HFFc6 (cell line): ENCODE data around the gene HTR6. TPM values are rescaled to one million over a fixed set of nuclear protein-coding genes. Genes with fewer than 3 reads are reported as not detected.
"Not testable (repeated sequence)": the region's sequence is repeated elsewhere in the genome, so short reads cannot be mapped to it uniquely, and the experiment has no call there.

Experiments used
- DNase-seq: peaks from one replicate; pipeline ENCODE4 v3.0.0-alpha.2; 2018
- H3K27ac Mint-ChIP-seq: 2 replicates; pipeline ENCODE4 v1.8.0; 2020; ENCODE audit warnings: mild to moderate bottlenecking, mixed read lengths
- H3K27me3 Mint-ChIP-seq: 2 replicates; pipeline ENCODE4 v1.8.0; 2021; ENCODE audit warnings: mild to moderate bottlenecking, moderate library complexity, mixed read lengths; ENCODE audit not compliant: insufficient read depth
- H3K36me3 Mint-ChIP-seq: 2 replicates; pipeline ENCODE4 v1.8.0; 2021; ENCODE audit warnings: low read depth, mixed read lengths
- H3K4me1 Mint-ChIP-seq: 2 replicates; pipeline ENCODE4 v1.8.0; 2020; ENCODE audit warnings: low read depth, mixed read lengths
- H3K4me3 Mint-ChIP-seq: 2 replicates; pipeline ENCODE4 v1.8.0; 2020; ENCODE audit warnings: mild to moderate bottlenecking, moderate library complexity, mixed read lengths
- H3K9me3 Mint-ChIP-seq: 2 replicates; pipeline ENCODE4 v1.8.0; 2020; ENCODE audit warnings: mild to moderate bottlenecking, mixed read lengths
- total RNA-seq, 6 experiments: library from RNA; stranded (reverse); fragmentation: NEBNext Ultra II Directional; extraction: Animal tissue kit (Norgen Biotek cat#: 25700); gene quantifications; 2 replicates in 1 of 6; 3 replicates in 5 of 6; pipeline ENCODE4 v1.2.3, GENCODE V29; 2021
- TF ChIP-seq, protein P1 (sequence below): fragments of 200-600 bp; sonication (generic); IDR thresholded peaks from 2 replicates; pipeline ENCODE4 v1.5.0; 2021; ENCODE audit warnings: antibody characterized with exemption, mild to moderate bottlenecking

HTR6 gene
- total RNA-seq, 6 experiments from 2014 or later, result not detected

GRCh38 chr1:19633106-19633505 is 31.6 kb upstream of the HTR6 start:
- TF ChIP-seq, protein P1, sequence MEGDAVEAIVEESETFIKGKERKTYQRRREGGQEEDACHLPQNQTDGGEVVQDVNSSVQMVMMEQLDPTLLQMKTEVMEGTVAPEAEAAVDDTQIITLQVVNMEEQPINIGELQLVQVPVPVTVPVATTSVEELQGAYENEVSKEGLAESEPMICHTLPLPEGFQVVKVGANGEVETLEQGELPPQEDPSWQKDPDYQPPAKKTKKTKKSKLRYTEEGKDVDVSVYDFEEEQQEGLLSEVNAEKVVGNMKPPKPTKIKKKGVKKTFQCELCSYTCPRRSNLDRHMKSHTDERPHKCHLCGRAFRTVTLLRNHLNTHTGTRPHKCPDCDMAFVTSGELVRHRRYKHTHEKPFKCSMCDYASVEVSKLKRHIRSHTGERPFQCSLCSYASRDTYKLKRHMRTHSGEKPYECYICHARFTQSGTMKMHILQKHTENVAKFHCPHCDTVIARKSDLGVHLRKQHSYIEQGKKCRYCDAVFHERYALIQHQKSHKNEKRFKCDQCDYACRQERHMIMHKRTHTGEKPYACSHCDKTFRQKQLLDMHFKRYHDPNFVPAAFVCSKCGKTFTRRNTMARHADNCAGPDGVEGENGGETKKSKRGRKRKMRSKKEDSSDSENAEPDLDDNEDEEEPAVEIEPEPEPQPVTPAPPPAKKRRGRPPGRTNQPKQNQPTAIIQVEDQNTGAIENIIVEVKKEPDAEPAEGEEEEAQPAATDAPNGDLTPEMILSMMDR, result no peak
- H3K36me3 Mint-ChIP-seq, result no peaks in the 10 kb centered on the region; the same call in 1 of the 2 replicates
- H3K27me3 Mint-ChIP-seq, result no peaks in the 10 kb centered on the region
- DNase-seq, result no peak
- no peak overlapping the region for H3K27ac Mint-ChIP-seq
- peaks cover 6% of the 10 kb centered on the region; the same call in 1 of the 2 replicates for H3K4me1 Mint-ChIP-seq
- H3K4me3 Mint-ChIP-seq, result no peak overlapping the region
- H3K9me3 Mint-ChIP-seq, result no peaks in the 10 kb centered on the region

DNA sequence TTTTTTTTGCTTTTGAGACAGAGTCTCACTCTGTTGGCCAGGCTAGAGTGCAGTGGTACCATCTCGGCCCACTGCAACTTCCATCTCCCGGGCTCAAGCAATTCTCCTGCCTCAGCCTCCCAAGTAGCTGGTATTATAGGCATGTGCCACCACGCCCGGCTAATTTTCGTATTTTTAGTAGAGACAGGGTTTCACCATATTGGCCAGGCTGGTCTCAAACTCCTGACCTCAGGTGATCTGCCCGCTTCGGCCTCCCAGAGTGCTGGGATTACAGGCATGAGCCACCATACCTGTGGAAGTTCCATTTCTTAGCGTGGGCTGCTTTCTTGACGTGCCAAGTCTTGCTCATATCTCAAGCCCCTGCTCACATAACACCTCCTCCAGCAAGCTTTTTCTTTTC is 29.6 kb upstream of the HTR6 start:
- DNase-seq, H3K9me3 Mint-ChIP-seq, H3K27ac Mint-ChIP-seq, H3K27me3 Mint-ChIP-seq, H3K4me1 Mint-ChIP-seq, H3K4me3 Mint-ChIP-seq, H3K36me3 Mint-ChIP-seq: not testable (repeated sequence)

GRCh38 chr1:19635646-19636045 is 29.0 kb upstream of the HTR6 start:
- H3K9me3 Mint-ChIP-seq, result no peaks in the 10 kb centered on the region
- TF ChIP-seq, protein P1, result no peak
- no peak overlapping the region for H3K4me3 Mint-ChIP-seq
- H3K27ac Mint-ChIP-seq, result no peak overlapping the region
- DNase-seq, result no peak
- H3K4me1 Mint-ChIP-seq, result peaks cover 15% of the 10 kb centered on the region
- no peaks in the 10 kb centered on the region for H3K36me3 Mint-ChIP-seq
- H3K27me3 Mint-ChIP-seq, result peaks cover 1% of the 10 kb centered on the region; the same call in 1 of the 2 replicates

DNA sequence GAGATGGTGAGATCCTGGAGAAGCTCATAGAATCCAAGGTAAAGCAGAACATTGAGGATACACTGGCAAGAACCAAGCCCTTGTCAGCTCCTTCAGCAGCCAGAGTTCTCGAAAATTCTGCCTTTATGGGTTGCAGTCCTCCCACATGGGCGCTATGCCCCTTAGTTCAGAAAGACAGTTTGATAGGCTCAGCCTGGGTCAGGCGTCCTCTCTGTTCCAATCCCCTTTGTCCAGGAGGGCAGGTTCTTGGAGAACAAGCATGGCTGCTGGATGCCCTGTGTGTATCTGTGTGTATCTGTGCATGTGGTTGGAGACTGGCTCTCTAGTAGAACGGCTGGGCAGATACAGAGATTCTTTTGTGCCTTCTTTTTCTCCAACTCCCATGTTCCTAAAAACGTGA is 28.6 kb upstream of the HTR6 start:
- H3K4me1 Mint-ChIP-seq, result peaks cover 17% of the 10 kb centered on the region
- H3K4me3 Mint-ChIP-seq, result no peak overlapping the region
- no peaks in the 10 kb centered on the region for H3K36me3 Mint-ChIP-seq
- no peaks in the 10 kb centered on the region for H3K9me3 Mint-ChIP-seq
- TF ChIP-seq, protein P1, result no peak
- DNase-seq, result no peak
- H3K27me3 Mint-ChIP-seq, result peaks cover 1% of the 10 kb centered on the region; the same call in 1 of the 2 replicates
- H3K27ac Mint-ChIP-seq, result no peak overlapping the region

GRCh38 chr1:19636749-19637148 is 27.9 kb upstream of the HTR6 start:
- DNase-seq, H3K27ac Mint-ChIP-seq, H3K4me3 Mint-ChIP-seq, H3K9me3 Mint-ChIP-seq, H3K36me3 Mint-ChIP-seq, H3K27me3 Mint-ChIP-seq: not testable (repeated sequence)
- H3K4me1 Mint-ChIP-seq, result peaks cover 17% of the 10 kb centered on the region

- Mint-ChIP-seq H3K9me3 (no peaks in the 10 kb centered on the region), H3K27ac (no peak overlapping the region), H3K36me3 (no peaks in the 10 kb centered on the region), H3K27me3 (peaks cover 1% of the 10 kb centered on the region; the same call in 1 of the 2 replicates), H3K4me3 (no peak overlapping the region), H3K4me1 (peaks cover 17% of the 10 kb centered on the region)
- DNase-seq, result no peak
- TF ChIP-seq, protein P1, result no peak
Measured at GRCh38 chr1:19637606-19638005, 27.1 kb upstream of the HTR6 start.

DNA sequence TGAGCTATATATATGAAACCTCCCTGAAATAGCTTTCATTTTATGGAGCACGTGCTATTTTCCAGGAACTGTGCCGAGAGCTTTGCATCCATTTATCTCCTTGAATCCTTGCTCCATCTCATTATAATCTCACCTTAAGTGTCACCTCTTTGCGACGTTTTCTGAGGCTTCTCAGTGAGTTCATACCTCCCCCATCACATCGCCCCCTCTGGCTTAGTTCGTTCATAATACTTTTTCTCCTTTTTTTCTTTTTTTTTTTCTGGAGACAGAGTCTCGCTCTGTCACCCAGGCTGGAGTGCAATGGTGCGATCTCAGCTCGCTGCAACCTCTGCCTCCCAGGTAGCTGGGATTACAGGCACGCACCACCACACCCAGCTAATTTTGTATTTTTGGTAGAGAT is 25.4 kb upstream of the HTR6 start:
- not testable (repeated sequence) for H3K27ac Mint-ChIP-seq, H3K4me3 Mint-ChIP-seq, H3K27me3 Mint-ChIP-seq, H3K36me3 Mint-ChIP-seq, DNase-seq, H3K9me3 Mint-ChIP-seq
- TF ChIP-seq, protein P1, result peak; percentile 32; the same call in 1 of the 2 replicates
- H3K4me1 Mint-ChIP-seq, result peaks cover 28% of the 10 kb centered on the region
